ENCODE results near the gene SYCE3.

DNA sequence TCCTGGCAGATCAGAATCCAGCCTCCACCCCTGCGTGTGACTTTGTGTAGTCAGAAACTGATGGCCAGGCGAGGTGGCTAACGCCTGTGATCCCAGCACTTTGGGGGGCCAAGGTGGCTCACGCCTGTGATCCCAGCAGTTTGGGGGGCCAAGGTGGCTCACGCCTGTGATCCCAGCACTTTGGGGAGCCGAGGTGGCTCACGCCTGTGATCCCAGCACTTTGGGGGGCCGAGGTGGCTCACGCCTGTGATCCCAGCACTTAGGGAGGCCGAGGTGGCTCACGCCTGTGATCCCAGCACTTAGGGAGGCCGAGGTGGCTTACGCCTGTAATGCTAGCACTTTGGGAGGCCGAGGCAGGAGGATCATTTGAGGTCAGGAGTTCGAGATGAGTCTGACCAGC lies 49.5 kb downstream of the SYCE3 start:
- TF ChIP-seq ZBTB43 (CRISPR knock-in tag; IDR thresholded peaks at IDR 0.05) (no peak), TAF1 (IDR thresholded peaks at IDR 0.05; ENCODE audit: control insufficient read depth, extremely low read depth, insufficient read depth, low read length, severe bottlenecking) (no peak), ZNF551 (CRISPR knock-in tag; IDR thresholded peaks at IDR 0.05) (no peak), HEY1 (CRISPR knock-in tag; IDR thresholded peaks at IDR 0.05; ENCODE audit: borderline replicate concordance) (no peak)

All from K562 (cell line).